Measurements from ENCODE around the gene SPATA32.
A peak's percentile ranks its signal among the peaks of the same experiment; 100 is the strongest.

Gene SPATA32

DNA sequence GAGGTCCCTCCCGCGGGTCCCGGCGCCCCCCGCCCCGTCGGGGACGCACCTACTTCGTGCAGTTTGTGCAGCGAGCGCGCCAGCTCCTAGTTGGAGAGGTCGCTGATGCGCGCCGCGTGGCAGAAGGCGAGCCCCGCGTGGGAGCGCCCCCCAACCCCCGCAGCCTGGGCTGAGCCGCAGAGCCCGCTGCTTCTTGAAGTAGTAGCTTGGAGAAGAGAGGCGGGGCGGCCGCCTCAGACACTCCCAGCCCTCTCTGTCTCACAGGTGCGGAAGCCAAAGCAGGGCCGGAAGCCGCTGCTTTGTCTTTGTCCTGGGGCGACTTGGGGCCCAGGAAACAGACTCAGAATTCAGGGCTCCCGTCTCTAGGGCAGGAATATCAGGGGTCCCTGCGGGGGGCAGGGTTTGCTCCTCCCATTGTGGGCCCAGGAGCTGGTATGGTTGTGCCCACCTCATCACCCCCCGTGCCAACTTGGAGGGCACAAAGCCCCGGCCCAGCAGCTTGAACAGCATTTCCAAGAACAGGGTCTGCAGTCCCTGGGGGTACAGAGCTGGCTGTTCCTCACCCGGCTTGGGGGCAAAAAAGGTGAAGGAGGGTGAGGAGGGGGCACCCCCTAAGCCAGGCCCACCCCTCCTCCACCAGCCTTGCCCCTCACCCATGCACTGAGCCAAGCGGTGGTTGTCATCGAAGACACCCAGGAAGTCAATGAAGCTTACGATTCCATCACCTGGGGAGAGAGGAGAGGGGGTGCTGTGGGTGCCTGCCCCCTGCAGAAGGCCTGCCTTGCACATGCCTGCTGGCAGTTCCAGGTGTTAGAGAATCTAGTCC is 13.5 kb downstream of the SPATA32 start:
- Histone ChIP-seq H3K9ac (ENCODE audit: low read length) (peak overlapping the region; percentile 80), H3K27me3 (ENCODE audit: control insufficient read depth, insufficient read depth, low read length) (no peaks in the 10 kb centered on the region), H3K4me1 (ENCODE audit: control insufficient read depth, insufficient read depth, low read length) (peaks cover 37% of the 10 kb centered on the region), H3K4me3 (ENCODE audit: low read length) (peak overlapping the region; percentile 49), H3K9me3 (ENCODE audit: control insufficient read depth, low read length) (no peaks in the 10 kb centered on the region), H3K36me3 (ENCODE audit: control insufficient read depth, insufficient read depth, low read length) (no peaks in the 10 kb centered on the region)

DNA sequence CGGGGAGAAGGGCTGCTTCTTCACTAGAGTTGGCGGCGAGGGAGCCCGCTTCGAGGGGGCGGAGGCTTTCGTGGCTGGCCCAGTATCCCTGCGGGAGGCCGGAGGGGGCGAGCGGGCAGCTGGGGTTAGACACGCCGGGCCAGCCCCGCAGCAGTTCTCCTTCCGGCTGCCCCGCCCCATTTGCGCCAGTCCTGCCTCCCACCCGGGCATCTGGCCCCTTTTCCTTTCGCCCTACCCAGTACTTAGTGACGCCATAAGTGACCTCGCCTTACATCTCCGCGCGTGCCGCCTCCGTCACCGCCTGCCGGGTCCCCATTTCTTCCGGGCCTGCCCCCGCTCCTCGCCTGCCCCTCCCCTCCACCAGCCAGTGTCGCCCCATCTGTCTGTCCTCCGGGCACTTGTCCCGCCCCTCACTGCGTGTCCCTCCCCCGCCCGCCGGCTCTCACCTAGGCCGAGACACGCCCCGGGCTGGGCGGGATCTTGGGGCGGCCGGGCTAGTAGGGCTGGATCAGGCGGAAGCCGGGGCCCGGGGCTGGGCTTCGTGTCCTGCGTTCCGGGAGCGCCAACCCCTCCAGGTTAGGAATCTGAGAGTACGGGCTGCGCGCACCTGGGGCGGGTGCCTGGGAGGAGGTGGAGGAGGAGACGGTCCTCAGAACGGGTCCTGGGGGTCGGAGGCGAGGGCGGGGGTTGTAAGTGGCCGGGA is 14.3 kb downstream of the SPATA32 start:
- Histone ChIP-seq H3K4me3 (ENCODE audit: low read length) (peak overlapping the region; percentile 49), H3K4me1 (ENCODE audit: control insufficient read depth, insufficient read depth, low read length) (peaks cover 37% of the 10 kb centered on the region), H3K27me3 (ENCODE audit: control insufficient read depth, insufficient read depth, low read length) (peaks cover 4% of the 10 kb centered on the region), H3K9ac (ENCODE audit: low read length) (peak overlapping the region; percentile 80), H3K36me3 (ENCODE audit: control insufficient read depth, insufficient read depth, low read length) (no peaks in the 10 kb centered on the region), H3K9me3 (ENCODE audit: control insufficient read depth, low read length) (no peaks in the 10 kb centered on the region)

DNA sequence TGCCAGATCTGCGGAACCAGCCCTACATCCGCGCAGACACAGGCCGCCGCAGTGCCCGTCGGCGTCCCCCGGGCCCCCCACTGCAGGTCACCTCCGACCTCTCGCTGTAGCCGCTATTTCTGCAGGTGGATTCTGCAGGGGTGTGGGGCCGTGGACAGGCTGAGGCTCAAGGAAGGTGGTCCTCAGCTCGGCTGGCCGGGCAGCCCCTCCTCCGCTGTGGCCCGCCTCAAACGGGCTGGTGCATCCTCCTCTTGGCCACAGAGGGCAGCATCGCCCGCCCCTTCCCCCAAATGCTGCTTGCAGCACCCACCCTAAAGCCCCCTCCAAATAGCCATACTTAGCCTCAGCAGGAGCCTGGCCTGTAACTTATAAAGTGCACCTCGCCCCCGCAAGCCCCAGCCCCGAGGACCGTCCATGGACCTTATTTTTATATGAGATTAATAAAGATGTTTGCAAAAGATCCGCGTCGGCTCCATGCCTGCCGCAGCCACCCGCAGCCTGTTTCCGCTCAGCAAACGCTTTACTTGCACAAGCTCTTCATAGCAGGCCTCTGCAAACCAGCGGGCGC is 14.9 kb downstream of the SPATA32 start:
- Histone ChIP-seq H3K9ac (ENCODE audit: low read length) (peak overlapping the region; percentile 80), H3K27me3 (ENCODE audit: control insufficient read depth, insufficient read depth, low read length) (peaks cover 10% of the 10 kb centered on the region), H3K4me1 (ENCODE audit: control insufficient read depth, insufficient read depth, low read length) (peaks cover 33% of the 10 kb centered on the region), H3K4me3 (ENCODE audit: low read length) (peak overlapping the region; percentile 49), H3K9me3 (ENCODE audit: control insufficient read depth, low read length) (no peaks in the 10 kb centered on the region), H3K36me3 (ENCODE audit: control insufficient read depth, insufficient read depth, low read length) (no peaks in the 10 kb centered on the region)

DNA sequence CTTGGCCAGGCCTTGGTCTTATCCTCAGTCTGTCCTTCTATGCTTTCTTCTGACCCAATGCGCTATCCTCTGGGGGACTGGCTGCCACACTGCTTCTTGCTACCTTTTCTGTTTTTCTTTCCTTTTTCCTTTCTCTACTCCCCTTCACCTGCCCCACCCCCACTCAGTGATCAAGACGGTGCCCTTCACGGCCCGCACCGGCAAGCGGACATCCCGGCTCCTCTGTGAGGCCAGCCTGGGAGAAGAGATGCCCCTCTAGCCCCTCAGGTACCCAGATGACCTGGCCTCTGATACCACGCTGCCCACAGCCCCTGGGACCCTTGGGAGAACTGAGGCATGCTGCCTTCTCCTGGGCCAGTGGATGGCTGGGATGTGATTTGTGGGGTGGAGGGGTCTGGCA is 15.6 kb downstream of the SPATA32 start:
- Histone ChIP-seq H3K4me1 (ENCODE audit: control insufficient read depth, insufficient read depth, low read length) (peaks cover 34% of the 10 kb centered on the region), H3K9me3 (ENCODE audit: control insufficient read depth, low read length) (no peaks in the 10 kb centered on the region), H3K36me3 (ENCODE audit: control insufficient read depth, insufficient read depth, low read length) (no peaks in the 10 kb centered on the region), H3K9ac (ENCODE audit: low read length) (no peak overlapping the region), H3K4me3 (ENCODE audit: low read length) (no peak overlapping the region), H3K27me3 (ENCODE audit: control insufficient read depth, insufficient read depth, low read length) (peaks cover 13% of the 10 kb centered on the region)

DNA sequence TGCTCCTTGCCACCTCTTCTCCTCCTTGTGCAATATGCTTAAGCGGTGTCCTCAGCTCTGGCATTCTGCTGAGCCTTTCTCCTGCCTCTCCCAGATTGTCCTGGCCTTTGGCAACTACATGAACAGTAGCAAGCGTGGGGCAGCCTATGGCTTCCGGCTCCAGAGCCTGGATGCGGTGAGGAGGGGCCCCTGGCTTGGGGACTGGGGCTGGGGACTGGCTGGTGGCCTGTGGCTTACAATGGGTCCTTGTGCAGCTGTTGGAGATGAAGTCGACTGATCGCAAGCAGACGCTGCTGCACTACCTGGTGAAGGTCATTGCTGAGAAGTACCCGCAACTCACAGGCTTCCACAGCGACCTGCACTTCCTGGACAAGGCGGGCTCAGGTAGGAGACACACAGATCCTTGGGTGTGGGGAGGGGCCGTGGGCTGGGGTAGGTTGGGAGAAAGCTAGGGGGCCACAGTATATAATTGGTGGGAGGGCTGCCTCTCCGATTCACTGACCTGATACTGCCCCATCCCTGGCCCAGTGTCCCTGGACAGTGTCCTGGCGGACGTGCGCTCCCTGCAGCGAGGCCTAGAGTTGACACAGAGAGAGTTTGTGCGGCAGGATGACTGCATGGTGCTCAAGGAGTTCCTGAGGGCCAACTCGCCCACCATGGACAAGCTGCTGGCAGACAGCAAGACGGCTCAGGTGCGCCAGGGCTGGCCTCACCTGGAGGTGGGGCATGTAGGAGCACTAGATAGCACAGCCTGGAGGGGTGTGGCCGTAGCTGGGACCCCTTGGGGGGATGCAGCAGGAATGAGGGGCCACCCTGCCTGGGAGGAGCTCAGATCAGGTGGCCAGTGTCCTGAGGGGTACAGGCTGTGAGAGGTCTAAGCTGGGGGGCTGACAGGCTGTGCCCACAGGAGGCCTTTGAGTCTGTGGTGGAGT is 16.9 kb downstream of the SPATA32 start:
- Histone ChIP-seq H3K4me3 (ENCODE audit: low read length) (no peak overlapping the region), H3K4me1 (ENCODE audit: control insufficient read depth, insufficient read depth, low read length) (peaks cover 42% of the 10 kb centered on the region), H3K27me3 (ENCODE audit: control insufficient read depth, insufficient read depth, low read length) (peaks cover 25% of the 10 kb centered on the region), H3K36me3 (ENCODE audit: control insufficient read depth, insufficient read depth, low read length) (no peaks in the 10 kb centered on the region), H3K9ac (ENCODE audit: low read length) (no peak overlapping the region), H3K9me3 (ENCODE audit: control insufficient read depth, low read length) (no peaks in the 10 kb centered on the region)

DNA sequence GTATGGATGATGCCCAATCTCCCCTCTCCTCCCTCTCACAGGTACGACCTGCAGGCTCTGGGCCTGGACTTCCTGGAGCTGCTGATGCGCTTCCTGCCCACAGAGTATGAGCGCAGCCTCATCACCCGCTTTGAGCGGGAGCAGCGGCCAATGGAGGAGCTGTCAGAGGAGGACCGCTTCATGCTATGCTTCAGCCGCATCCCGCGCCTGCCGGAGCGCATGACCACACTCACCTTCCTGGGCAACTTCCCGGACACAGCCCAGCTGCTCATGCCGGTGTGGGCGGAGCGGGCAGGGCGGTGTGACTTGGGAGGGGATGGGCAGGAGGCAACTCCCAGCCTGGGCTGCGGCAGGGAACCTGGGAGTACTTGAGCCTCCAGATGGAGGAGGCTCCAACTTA is 18.1 kb downstream of the SPATA32 start:
- Histone ChIP-seq H3K9ac (ENCODE audit: low read length) (no peak overlapping the region), H3K36me3 (ENCODE audit: control insufficient read depth, insufficient read depth, low read length) (no peaks in the 10 kb centered on the region), H3K9me3 (ENCODE audit: control insufficient read depth, low read length) (no peaks in the 10 kb centered on the region), H3K4me1 (ENCODE audit: control insufficient read depth, insufficient read depth, low read length) (peaks cover 41% of the 10 kb centered on the region), H3K27me3 (ENCODE audit: control insufficient read depth, insufficient read depth, low read length) (peaks cover 27% of the 10 kb centered on the region), H3K4me3 (ENCODE audit: low read length) (no peak overlapping the region)

DNA sequence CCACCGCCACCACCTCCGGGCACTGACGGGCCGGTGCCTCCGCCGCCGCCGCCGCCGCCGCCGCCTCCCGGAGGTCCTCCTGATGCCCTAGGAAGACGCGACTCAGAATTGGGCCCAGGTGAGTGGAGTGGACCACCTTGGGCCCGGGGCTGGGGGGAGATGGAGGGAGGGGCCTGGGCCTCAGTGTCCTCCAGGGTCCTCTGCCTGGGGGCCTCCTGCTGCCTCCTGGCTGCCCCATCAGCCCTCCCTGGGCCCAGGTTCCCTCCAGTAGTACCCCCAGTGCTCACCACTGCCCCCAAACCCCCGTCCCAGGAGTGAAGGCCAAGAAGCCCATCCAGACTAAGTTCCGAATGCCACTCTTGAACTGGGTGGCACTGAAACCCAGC is 19.9 kb downstream of the SPATA32 start:
- no peaks in the 10 kb centered on the region for H3K36me3 ChIP-seq (ENCODE audit: control insufficient read depth, insufficient read depth, low read length)
- peaks cover 27% of the 10 kb centered on the region for H3K27me3 ChIP-seq (ENCODE audit: control insufficient read depth, insufficient read depth, low read length)
- H3K4me1 ChIP-seq (ENCODE audit: control insufficient read depth, insufficient read depth, low read length), result peaks cover 34% of the 10 kb centered on the region
- H3K9ac ChIP-seq (ENCODE audit: low read length), result no peak overlapping the region
- H3K4me3 ChIP-seq (ENCODE audit: low read length), result no peak overlapping the region
- H3K9me3 ChIP-seq (ENCODE audit: control insufficient read depth, low read length), result no peaks in the 10 kb centered on the region

DNA sequence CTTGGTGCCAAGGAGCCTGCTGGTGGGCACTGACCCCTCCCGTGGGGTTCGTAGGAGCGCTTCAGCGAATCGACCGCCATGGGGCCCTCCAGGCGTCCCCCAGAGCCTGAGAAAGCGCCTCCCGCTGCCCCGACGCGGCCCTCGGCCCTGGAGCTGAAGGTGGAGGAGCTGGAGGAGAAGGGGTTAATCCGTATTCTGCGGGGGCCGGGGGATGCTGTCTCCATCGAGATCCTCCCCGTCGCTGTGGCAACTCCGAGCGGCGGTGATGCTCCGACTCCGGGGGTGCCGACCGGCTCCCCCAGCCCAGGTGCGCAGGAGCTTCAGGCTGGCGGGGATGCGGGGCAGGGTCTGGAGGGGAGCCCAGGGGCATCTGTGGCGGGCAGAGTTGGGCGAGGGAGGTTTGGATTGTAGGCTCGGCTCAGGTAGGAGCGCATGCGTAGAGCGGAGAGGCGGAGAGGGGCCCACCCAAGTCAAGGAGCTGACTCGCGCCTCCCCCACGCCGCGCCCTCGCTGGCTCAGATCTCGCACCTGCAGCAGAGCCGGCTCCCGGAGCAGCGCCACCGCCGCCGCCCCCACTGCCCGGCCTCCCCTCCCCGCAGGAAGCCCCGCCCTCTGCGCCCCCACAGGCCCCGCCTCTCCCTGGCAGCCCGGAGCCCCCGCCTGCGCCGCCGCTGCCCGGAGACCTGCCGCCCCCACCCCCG is 20.4 kb downstream of the SPATA32 start:
- Histone ChIP-seq H3K9me3 (ENCODE audit: control insufficient read depth, low read length) (no peaks in the 10 kb centered on the region), H3K36me3 (ENCODE audit: control insufficient read depth, insufficient read depth, low read length) (no peaks in the 10 kb centered on the region), H3K9ac (ENCODE audit: low read length) (peak overlapping the region; percentile 34), H3K27me3 (ENCODE audit: control insufficient read depth, insufficient read depth, low read length) (peaks cover 27% of the 10 kb centered on the region), H3K4me1 (ENCODE audit: control insufficient read depth, insufficient read depth, low read length) (peaks cover 28% of the 10 kb centered on the region), H3K4me3 (ENCODE audit: low read length) (peak overlapping the region; percentile 4)

DNA sequence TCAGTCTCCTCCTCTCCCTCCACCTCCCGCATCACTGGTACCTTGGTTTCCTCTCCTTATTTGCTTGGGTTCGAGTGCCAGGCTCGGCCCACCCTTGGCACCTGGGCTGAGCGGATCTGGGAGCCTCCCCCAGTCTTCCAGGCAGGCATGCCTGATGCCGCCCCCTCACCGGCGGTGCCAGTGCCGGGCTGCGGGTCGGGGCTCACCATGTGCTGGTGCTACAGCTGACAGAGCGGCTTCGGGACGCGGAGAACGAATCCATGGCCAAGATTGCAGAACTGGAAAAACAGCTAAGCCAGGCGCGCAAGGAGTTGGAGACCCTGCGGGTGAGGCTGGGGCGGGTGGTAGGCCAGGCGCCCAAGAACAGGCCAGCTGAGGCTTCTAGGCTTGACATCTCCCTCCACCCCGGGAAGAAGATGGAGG is 21.0 kb downstream of the SPATA32 start:
- H3K4me1 ChIP-seq (ENCODE audit: control insufficient read depth, insufficient read depth, low read length), result peaks cover 26% of the 10 kb centered on the region
- no peaks in the 10 kb centered on the region for H3K9me3 ChIP-seq (ENCODE audit: control insufficient read depth, low read length)
- H3K9ac ChIP-seq (ENCODE audit: low read length), result peak overlapping the region; percentile 34
- peaks cover 27% of the 10 kb centered on the region for H3K27me3 ChIP-seq (ENCODE audit: control insufficient read depth, insufficient read depth, low read length)
- peak overlapping the region; percentile 4 for H3K4me3 ChIP-seq (ENCODE audit: low read length)
- H3K36me3 ChIP-seq (ENCODE audit: control insufficient read depth, insufficient read depth, low read length), result no peaks in the 10 kb centered on the region

DNA sequence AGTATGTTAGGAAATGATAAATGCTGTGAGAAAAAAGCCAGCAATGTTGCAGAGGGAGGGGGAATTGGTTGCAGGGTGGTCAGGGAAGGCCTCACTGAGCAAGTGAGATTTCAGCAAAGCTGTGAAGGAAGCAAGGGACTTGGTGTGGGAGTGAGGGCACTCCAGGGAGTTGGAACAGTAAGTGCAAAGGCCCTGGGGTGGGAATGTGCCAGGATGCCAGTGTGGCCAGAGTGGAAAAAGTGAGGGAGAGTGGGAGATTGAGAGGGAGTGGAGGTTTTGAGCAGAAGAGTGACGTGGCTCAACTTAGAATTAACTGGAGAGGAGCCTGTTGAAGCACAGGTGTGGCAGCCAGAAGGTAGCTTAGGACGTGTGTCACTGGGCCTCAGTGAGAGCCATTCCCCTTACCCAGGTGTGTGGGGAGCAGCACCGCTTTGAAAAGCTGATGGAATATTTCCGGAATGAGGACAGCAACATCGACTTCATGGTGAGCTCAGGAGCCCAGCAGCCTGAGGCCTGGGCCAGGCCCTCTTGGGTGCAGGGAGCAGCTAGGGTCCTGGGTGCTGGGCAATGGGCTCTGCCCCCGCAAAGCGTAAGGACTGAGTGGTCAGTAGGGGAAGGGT is 23.6 kb downstream of the SPATA32 start:
- H3K27me3 ChIP-seq (ENCODE audit: control insufficient read depth, insufficient read depth, low read length), result peaks cover 27% of the 10 kb centered on the region

DNA sequence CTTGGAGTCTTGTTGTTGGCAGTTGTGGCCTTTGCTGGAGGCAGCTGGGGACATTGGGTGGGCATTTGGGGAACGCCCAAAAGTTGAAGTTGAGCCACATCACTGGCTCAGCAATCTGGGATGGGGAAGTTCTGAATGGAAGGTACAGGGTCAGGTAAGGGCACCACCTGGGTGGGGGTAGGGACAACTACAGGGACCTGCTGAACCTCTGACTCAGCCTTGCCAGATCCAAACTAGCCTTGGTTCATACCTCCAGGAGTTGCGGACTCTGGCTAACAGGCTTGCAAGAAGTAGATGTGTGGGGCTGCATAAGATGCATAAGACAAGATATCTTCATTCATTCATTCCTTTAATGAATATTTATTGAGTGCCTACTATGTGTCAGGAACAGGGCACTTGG is 24.2 kb downstream of the SPATA32 start:
- H3K27me3 ChIP-seq (ENCODE audit: control insufficient read depth, insufficient read depth, low read length), result peaks cover 24% of the 10 kb centered on the region
- H3K4me1 ChIP-seq (ENCODE audit: control insufficient read depth, insufficient read depth, low read length), result peaks cover 14% of the 10 kb centered on the region
- no peak overlapping the region for H3K4me3 ChIP-seq (ENCODE audit: low read length)
- no peaks in the 10 kb centered on the region for H3K9me3 ChIP-seq (ENCODE audit: control insufficient read depth, low read length)
- H3K9ac ChIP-seq (ENCODE audit: low read length), result no peak overlapping the region
- H3K36me3 ChIP-seq (ENCODE audit: control insufficient read depth, insufficient read depth, low read length), result no peaks in the 10 kb centered on the region

More for the DNA sequence above, 23.6 kb downstream of the SPATA32 start:
- no peaks in the 10 kb centered on the region for H3K36me3 ChIP-seq (ENCODE audit: control insufficient read depth, insufficient read depth, low read length)
- H3K9me3 ChIP-seq (ENCODE audit: control insufficient read depth, low read length), result no peaks in the 10 kb centered on the region
- no peak overlapping the region for H3K4me3 ChIP-seq (ENCODE audit: low read length)
- no peak overlapping the region for H3K9ac ChIP-seq (ENCODE audit: low read length)
- H3K4me1 ChIP-seq (ENCODE audit: control insufficient read depth, insufficient read depth, low read length), result peaks cover 16% of the 10 kb centered on the region
